Mesothelial cell of epicardium (in vitro differentiated cells): Measurements from ENCODE around the gene PARP16. TPM values are rescaled to one million over a fixed set of nuclear protein-coding genes. Genes with fewer than 3 reads are reported as not detected.

Experiments used
- DNase-seq, 2 experiments: peaks; one replicate each; pipeline ENCODE4 v3.0.0; 2021; ENCODE audit warnings: low spot score in 2 of 2; ENCODE audit not compliant: unreplicated experiment in 2 of 2
- H3K27ac Mint-ChIP-seq: 2 replicates; pipeline ENCODE4 v1.8.0; 2021; ENCODE audit warnings: mixed read lengths
- H3K27me3 Mint-ChIP-seq: 2 replicates; pipeline ENCODE4 v1.8.0; 2021; ENCODE audit warnings: low read depth, mixed read lengths
- H3K36me3 Mint-ChIP-seq: 2 replicates; pipeline ENCODE4 v1.8.0; 2021; ENCODE audit warnings: mixed read lengths
- H3K4me1 Mint-ChIP-seq: 2 replicates; pipeline ENCODE4 v1.8.0; 2021; ENCODE audit warnings: mixed read lengths
- H3K4me3 Mint-ChIP-seq: 2 replicates; pipeline ENCODE4 v1.8.0; 2021; ENCODE audit warnings: mild to moderate bottlenecking, moderate library complexity, mixed read lengths
- H3K9me3 Mint-ChIP-seq: 2 replicates; pipeline ENCODE4 v1.8.0; 2021; ENCODE audit warnings: mixed read lengths
- total RNA-seq: library from RNA; stranded (reverse); gene quantifications from 3 replicates; pipeline ENCODE4 v1.2.1, GENCODE V29; 2021
- TF ChIP-seq, protein P1 (sequence below): fragments of 200-600 bp; sonication (generic); IDR thresholded peaks from one replicate; pipeline ENCODE4 v1.5.0; 2021; ENCODE audit warnings: antibody characterized with exemption; ENCODE audit not compliant: unreplicated experiment

PARP16 gene
- total RNA-seq, 1 donor from 2014 or later = 17.7 TPM

DNA sequence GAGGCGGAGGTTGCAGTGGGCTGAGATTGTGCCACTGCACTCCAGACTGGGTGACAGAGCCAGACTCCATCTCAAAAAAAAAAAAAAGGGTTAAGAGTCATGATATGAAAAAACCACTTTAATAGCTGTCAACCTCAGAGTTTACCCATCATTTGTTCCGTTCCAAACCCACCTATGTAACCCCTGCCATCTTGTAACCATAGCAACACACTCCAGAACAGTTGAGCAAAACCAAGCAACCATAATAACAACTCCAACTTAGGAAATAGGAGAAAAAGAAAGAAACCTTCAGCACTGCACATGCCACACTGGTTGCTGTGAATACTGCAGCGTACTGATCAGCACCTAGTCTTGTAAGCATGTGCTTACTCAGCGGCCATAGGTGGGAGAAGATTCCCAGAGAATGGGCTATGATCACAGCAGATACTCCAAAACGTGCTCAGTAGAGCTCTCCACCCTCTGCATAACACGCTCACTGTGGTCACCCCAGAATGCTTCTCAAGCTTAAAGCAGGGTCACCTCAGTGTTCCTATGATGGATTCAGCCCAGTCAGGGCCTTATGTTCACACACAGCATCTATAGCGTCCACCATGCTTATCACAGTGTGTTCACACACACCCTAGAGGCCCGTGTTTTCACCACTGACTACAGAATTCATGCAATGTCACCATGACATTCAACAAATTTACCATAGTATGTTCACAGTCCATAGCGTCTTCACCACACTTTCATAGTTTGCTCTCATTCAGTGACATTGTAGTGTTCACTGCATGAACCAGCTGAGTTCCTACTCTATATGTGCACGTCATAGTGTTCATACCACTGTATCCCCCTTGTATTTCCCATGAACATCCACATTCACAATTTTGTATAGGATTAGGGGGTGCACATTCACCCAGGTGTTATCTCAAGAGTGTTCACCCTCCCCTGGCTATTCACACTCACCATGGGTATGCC is 68.9 kb downstream of the PARP16 start:
- no peak for DNase-seq
- H3K4me3 Mint-ChIP-seq = no peak overlapping the region
- H3K4me1 Mint-ChIP-seq = no peaks in the 10 kb centered on the region
- TF ChIP-seq, protein P1, sequence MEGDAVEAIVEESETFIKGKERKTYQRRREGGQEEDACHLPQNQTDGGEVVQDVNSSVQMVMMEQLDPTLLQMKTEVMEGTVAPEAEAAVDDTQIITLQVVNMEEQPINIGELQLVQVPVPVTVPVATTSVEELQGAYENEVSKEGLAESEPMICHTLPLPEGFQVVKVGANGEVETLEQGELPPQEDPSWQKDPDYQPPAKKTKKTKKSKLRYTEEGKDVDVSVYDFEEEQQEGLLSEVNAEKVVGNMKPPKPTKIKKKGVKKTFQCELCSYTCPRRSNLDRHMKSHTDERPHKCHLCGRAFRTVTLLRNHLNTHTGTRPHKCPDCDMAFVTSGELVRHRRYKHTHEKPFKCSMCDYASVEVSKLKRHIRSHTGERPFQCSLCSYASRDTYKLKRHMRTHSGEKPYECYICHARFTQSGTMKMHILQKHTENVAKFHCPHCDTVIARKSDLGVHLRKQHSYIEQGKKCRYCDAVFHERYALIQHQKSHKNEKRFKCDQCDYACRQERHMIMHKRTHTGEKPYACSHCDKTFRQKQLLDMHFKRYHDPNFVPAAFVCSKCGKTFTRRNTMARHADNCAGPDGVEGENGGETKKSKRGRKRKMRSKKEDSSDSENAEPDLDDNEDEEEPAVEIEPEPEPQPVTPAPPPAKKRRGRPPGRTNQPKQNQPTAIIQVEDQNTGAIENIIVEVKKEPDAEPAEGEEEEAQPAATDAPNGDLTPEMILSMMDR = no peak
- H3K27ac Mint-ChIP-seq = no peak overlapping the region
- no peaks in the 10 kb centered on the region for H3K27me3 Mint-ChIP-seq
- no peaks in the 10 kb centered on the region for H3K9me3 Mint-ChIP-seq
- H3K36me3 Mint-ChIP-seq = no peaks in the 10 kb centered on the region

DNA sequence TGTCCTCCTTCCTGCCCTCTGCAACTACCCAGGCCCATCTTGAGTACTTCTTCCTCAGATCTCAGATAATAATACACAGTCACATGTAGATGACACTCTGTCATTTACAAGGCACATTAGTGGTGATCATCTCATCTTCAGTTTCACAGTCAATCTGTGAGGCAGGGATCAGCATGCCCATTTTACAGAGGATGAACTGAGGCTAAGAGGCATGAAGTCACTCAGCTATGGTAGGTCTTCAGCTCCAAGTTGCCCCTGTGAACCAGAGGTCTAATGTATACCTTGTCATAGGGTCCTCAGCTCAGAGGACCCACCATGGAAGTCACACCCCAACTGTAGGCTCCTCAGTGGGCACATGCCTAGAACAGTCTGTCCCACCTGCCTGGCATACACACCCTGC is 71.2 kb downstream of the PARP16 start:
- Mint-ChIP-seq H3K27ac (no peak overlapping the region), H3K4me3 (no peak overlapping the region), H3K27me3 (no peaks in the 10 kb centered on the region), H3K9me3 (no peaks in the 10 kb centered on the region), H3K4me1 (peaks cover 14% of the 10 kb centered on the region), H3K36me3 (no peaks in the 10 kb centered on the region)
- DNase-seq = no peak
- TF ChIP-seq, protein P1 = no peak

DNA sequence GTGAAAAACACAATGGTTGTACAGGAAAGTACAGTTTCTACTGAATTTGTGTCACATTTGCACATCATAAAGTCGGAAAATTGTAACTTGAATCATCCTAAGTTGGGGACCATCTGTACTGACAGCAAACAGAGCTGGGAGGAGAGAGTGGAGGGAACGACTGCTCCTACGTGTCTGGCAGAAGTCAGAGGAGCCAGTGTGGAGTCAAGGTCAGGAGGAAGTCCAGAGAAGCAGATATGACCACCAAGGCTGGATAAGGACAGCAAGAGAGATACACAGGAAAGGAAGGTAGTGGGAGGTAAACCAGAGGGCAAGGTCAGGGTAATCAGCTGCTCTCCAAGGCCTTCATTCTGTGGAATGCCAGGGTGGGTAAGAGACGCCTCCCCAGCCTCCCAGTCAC is 72.7 kb downstream of the PARP16 start:
- Mint-ChIP-seq H3K27me3 (no peaks in the 10 kb centered on the region), H3K9me3 (no peaks in the 10 kb centered on the region), H3K4me1 (peaks cover 29% of the 10 kb centered on the region), H3K36me3 (no peaks in the 10 kb centered on the region), H3K27ac (no peak overlapping the region), H3K4me3 (no peak overlapping the region)
- TF ChIP-seq, protein P1 = no peak
- DNase-seq = no peak

DNA sequence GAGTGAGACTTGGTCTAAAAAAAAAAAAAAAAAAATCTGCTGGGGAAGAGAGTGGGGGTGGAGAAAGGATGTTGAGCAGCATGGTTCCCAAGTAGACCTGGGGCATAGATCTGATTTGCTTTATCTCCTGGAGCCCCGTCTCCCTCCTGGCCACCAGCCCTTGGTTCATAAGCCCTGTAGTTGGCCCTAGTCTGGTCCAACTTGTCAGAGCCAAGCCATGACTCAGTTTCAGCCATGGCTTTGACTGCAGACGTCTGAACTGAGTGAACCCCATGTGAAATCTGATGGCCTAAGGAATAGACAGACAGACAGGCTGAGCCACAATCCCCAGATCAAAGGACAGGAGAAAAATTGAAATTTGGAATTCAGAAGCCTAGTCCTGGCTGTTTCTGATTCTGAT is 73.4 kb downstream of the PARP16 start:
- Mint-ChIP-seq H3K27me3 (no peaks in the 10 kb centered on the region), H3K4me3 (no peak overlapping the region), H3K4me1 (peaks cover 31% of the 10 kb centered on the region), H3K36me3 (no peaks in the 10 kb centered on the region), H3K27ac (no peak overlapping the region), H3K9me3 (no peaks in the 10 kb centered on the region)
- DNase-seq = no peak
- TF ChIP-seq, protein P1 = no peak

DNA sequence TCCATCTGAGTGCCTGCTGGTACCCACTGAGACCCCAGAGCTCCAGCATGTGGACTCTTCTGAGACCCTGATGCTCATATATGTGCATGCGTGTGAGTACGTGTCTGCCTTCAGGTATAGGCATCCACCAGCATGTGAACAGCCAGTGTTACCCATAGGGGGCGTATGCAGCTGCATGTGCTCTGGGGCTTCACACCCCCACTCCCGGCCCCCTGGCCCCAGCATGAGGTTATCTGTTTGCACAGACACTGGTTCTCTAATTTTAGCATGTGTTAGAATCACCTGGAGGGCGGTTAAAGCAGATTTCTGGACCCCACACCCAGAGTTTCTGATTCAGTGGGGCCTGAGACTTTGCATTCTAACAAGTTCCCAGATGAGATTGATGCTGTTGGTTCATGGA is 74.6 kb downstream of the PARP16 start:
- no peak for DNase-seq
- Mint-ChIP-seq H3K4me1 (peaks cover 31% of the 10 kb centered on the region), H3K9me3 (no peaks in the 10 kb centered on the region), H3K4me3 (no peak overlapping the region), H3K36me3 (no peaks in the 10 kb centered on the region), H3K27me3 (no peaks in the 10 kb centered on the region), H3K27ac (no peak overlapping the region)
- TF ChIP-seq, protein P1 = no peak
